ENCODE results near the gene AGAP1.
A peak's percentile ranks its signal among the peaks of the same experiment; 100 is the strongest.

Gene AGAP1

GRCh38 chr2:236021499-236022057, 527.7 kb downstream of the AGAP1 start:
- no peak for DNase-seq

GRCh38 chr2:236022128-236022527, 528.3 kb downstream of the AGAP1 start:
- no peak for DNase-seq

- no peak for DNase-seq
These were observed 532.0 kb downstream of the AGAP1 start for GRCh38 chr2:236025892-236026291.

- no peak for DNase-seq
These were observed 533.0 kb downstream of the AGAP1 start for GRCh38 chr2:236026841-236027240.

- no peak for DNase-seq
These were observed 534.2 kb downstream of the AGAP1 start for GRCh38 chr2:236028066-236028465.

GRCh38 chr2:236033462-236033861, 539.6 kb downstream of the AGAP1 start:
- DNase-seq: no peak

- DNase-seq: no peak
These were observed 541.1 kb downstream of the AGAP1 start for GRCh38 chr2:236034974-236035373.

- DNase-seq: no peak
These were observed 542.2 kb downstream of the AGAP1 start for GRCh38 chr2:236036045-236036444.

GRCh38 chr2:236038096-236038495, 544.3 kb downstream of the AGAP1 start:
- no peak for DNase-seq

- DNase-seq: no peak
These were observed 546.9 kb downstream of the AGAP1 start for GRCh38 chr2:236040600-236041328.

- DNase-seq: no peak
These were observed 547.8 kb downstream of the AGAP1 start for GRCh38 chr2:236041616-236042015.

- no peak for DNase-seq
These were observed 548.2 kb downstream of the AGAP1 start for GRCh38 chr2:236042087-236042486.

GRCh38 chr2:236044191-236044590, 550.3 kb downstream of the AGAP1 start:
- DNase-seq: no peak

GRCh38 chr2:236045251-236046235, 551.7 kb downstream of the AGAP1 start:
- DNase-seq: no peak

- no peak for DNase-seq
These were observed 552.9 kb downstream of the AGAP1 start for GRCh38 chr2:236046715-236047114.

GRCh38 chr2:236047176-236047575, 553.3 kb downstream of the AGAP1 start:
- no peak for DNase-seq

- no peak for DNase-seq
These were observed 554.2 kb downstream of the AGAP1 start for GRCh38 chr2:236047886-236048540.

- peak in 2 of 5 experiments; percentile 8 to 85 for DNase-seq
These were observed 556.1 kb downstream of the AGAP1 start for GRCh38 chr2:236049981-236050380.

GRCh38 chr2:236051351-236051750, 557.5 kb downstream of the AGAP1 start:
- no peak for DNase-seq

GRCh38 chr2:236051806-236052205, 558.0 kb downstream of the AGAP1 start:
- no peak for DNase-seq

GRCh38 chr2:236052206-236052605, 558.4 kb downstream of the AGAP1 start:
- no peak for DNase-seq

- no peak for DNase-seq
These were observed 559.3 kb downstream of the AGAP1 start for GRCh38 chr2:236052926-236053821.

Data from T-helper 2 cell (primary cell).